ENCODE results near the gene FGFBP2.

Gene FGFBP2

GRCh38 chr4:15914736-15915135, 48.2 kb downstream of the FGFBP2 start:
- in situ Hi-C loops (cut with HindIII; ENCODE audit: low sequenced_read_pairs) = no loop called here
- no peak for TF ChIP-seq CTCF (IDR thresholded peaks at IDR 0.05; ENCODE audit: low read depth, low read length, missing control alignments)
- no peak for DNase-seq (ENCODE audit: low read depth)
- no peak overlapping the region for H3K4me3 ChIP-seq (ENCODE audit: low read depth, low read length)

- no peak for TF ChIP-seq CTCF (IDR thresholded peaks at IDR 0.05; ENCODE audit: low read depth, low read length, missing control alignments)
- in situ Hi-C loops (cut with HindIII; ENCODE audit: low sequenced_read_pairs) = no loop called here
- H3K4me3 ChIP-seq (ENCODE audit: low read depth, low read length) = no peak overlapping the region
Observed at GRCh38 chr4:15914291-15914690, 48.7 kb downstream of the FGFBP2 start.

DNA sequence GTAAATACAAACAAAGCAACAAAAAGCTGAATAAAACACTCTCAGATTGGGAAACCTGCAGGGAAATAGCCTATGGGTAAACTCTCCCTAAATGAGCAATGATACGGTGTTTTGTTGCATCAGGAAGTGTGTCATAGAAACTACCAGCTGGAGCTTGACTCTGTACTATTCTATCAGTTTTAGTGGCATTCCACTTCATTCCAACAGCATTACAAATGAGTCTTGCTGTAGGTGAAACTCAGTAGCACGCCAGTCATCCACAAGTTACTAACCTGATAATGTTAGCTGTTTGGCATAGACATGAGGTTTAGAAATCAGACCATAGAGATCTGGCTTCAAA, 49.4 kb downstream of the FGFBP2 start:
- in situ Hi-C loops (cut with HindIII; ENCODE audit: low sequenced_read_pairs) = no loop called here

More at GRCh38 chr4:15914291-15914690, 48.7 kb downstream of the FGFBP2 start:
- peak; percentile 62 for DNase-seq (ENCODE audit: low read depth)

DNA sequence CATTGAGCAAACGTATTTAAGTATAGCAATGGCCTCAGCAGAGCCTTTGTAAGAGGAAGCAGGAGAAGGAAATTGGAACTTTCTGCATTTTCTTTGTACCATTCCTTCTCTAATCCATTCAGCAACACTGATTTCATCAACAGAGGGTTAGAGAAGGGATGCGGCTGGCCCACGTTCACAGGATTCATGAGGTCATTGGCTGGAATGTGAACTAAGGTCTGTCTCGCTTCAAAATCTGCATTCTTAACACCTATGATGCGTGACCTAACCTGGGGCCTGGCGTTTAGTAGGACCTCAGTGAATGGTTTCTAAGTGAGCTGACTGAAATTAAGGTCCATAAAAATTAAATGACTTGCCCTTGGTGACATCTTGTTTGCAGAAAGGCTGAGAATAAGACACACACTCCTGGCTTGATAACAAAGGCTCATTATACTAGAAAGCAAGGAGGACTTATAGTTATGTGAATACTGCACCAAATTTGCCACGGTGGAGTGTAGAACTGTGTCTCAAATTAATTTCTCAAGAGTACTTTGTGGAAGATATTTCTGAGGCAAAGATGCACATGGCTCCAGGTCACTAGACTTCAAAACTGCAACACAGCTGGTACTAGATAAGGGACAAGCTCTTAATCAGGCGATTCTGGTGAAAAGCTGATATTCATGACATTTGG, 49.9 kb downstream of the FGFBP2 start:
- H3K4me3 ChIP-seq (ENCODE audit: low read depth, low read length) = no peak overlapping the region
- in situ Hi-C loops (cut with HindIII; ENCODE audit: low sequenced_read_pairs) = no loop called here
- no peak for DNase-seq (ENCODE audit: low read depth)
- TF ChIP-seq CTCF (IDR thresholded peaks at IDR 0.05; ENCODE audit: low read depth, low read length, missing control alignments) = no peak

More for the DNA sequence above, 49.4 kb downstream of the FGFBP2 start:
- no peak for TF ChIP-seq CTCF (IDR thresholded peaks at IDR 0.05; ENCODE audit: low read depth, low read length, missing control alignments)
- H3K4me3 ChIP-seq (ENCODE audit: low read depth, low read length) = no peak overlapping the region
- DNase-seq (ENCODE audit: low read depth) = peak; percentile 90

DNA sequence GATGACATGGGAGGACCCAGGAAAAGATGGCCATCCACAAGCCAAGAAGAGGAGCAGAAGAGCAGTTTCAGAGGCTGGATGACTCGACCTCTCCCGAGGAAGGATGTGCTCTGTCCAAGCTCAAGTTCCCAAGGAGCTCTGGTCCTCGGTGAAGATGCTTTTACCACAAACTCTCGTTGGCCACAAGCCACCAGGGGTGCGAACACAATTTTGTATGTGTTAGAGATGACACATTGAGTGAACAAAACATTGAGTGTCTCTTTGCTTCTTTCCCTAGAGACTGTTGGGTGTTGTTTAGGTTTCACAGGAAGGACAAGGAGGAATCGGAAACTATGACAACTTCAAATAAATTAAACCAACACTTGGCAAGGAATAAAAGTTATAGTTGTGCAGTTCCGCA, 50.7 kb downstream of the FGFBP2 start:
- H3K4me3 ChIP-seq (ENCODE audit: low read depth, low read length) = no peak overlapping the region
- no peak for DNase-seq (ENCODE audit: low read depth)
- in situ Hi-C loops (cut with HindIII; ENCODE audit: low sequenced_read_pairs) = no loop called here
- TF ChIP-seq CTCF (IDR thresholded peaks at IDR 0.05; ENCODE audit: low read depth, low read length, missing control alignments) = no peak

Measured in astrocyte of the cerebellum (primary cell).